HG03196 (cell line): ENCODE measurements around the gene ASIC2.

ENCODE experiments used
- ATAC-seq: cut with Tn5 transposase; IDR thresholded peaks from one replicate; pipeline ENCODE4 v1.9.1; 2021; ENCODE audit not compliant: unreplicated experiment

ASIC2 gene

DNA sequence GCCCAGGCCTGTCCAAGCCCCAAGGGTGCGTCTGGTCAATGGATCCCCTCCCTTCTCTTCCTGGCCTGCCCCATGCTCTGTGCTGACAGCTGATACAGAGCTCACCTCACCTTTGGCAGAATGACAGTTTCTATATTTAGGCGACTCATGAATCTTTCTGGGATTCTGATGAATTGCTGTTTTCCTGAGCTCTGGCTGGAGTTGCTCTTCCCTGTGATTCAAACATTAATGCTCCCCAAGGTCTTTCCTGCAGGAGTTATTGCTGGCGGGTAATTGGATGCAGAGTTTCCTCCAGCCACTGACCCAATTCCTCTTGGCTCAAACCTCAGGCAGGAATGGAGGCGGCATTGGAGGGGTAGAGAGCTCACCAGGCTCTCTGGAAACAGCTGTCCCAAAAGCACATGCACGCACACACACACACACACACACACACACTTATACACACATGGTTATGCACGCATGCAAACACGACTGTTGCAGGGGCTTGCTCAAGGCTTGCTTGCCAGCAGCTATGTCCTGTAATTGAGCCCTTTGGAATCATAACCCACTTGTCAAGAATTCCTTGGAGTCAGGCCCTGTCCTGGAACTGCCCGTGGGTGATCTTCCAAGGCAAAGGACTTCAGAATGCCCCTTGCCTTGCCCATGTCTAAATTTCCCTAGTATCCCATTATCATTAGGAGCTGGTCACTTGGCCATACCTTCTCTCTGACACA is 128.8 kb downstream of the ASIC2 start:
- ATAC-seq: no peak

DNA sequence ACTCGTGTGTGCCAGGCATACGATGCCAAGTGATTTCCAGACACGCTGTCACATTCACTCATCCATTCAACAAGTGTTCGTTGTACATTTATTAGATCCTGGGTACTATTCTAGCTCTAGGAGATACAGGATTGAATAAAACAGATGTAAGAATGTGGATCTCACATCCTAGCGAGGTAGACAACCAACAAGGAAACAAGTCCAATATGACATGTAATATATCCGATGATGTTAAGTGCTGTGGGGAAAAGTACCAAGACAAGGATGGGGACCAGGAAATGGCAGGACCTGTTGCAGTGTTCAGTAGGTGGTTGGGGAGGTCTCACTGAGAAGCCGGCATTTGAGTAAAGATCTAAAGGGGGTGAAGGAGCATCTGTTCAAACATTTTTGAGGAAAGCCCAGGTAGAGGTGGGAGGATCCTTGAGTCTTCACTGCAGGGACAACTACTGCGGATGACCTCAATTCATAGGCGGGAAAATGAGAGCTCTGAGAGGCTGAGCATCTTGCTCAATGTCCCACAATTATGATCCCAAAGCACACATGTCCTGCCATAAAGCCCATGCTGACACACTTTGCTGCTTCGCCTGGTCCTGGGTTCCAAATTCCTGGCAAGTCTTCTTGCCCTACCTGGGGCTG is 129.4 kb downstream of the ASIC2 start:
- no peak for ATAC-seq

DNA sequence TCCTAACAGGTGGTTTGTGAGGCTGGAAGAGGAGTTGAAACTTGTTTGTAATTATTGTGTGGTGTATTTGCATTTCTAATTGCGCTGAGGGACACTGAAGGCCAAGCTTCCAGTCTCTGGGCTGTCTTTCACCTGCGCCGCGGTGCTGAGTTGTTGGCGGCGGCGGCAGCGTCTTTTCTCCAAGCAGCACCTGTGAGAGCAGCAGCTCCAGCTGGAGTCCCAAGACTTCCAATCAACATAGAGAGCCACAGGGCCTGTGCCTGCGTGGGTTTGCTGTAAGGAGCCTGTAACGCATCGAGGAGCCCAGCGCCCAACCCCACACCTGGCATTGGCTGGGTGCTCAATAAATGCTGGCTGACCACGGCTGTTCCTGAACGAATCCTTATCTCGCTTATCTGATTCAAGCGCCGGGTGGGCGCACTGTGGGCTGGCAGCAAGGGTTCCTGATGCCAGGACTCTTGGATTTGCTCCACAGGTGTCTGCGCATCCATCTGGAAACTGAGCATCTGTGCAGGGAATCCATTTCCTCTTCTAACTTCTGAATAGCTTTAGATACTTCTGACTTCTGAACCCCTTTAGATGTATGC is 138.1 kb downstream of the ASIC2 start:
- ATAC-seq: no peak

DNA sequence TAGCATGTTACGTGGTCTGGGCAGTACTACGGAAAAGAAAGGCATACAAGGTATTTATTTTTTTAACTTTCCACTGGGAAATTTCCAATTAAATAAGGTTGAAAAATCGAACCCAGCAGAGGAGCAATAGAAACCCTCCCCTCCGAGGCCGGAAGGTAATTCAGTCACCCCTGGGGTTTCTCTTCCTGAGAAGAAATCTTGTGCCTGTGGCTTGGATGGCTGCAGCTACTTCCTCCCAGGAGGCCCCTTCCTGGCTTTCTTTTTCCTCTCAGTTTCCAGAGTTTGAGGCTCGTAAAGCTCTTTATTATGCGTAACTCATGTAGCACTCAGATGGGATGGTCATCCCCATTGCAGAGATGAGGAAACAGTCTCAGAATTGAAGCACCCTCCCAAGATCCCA is 140.3 kb downstream of the ASIC2 start:
- no peak for ATAC-seq

DNA sequence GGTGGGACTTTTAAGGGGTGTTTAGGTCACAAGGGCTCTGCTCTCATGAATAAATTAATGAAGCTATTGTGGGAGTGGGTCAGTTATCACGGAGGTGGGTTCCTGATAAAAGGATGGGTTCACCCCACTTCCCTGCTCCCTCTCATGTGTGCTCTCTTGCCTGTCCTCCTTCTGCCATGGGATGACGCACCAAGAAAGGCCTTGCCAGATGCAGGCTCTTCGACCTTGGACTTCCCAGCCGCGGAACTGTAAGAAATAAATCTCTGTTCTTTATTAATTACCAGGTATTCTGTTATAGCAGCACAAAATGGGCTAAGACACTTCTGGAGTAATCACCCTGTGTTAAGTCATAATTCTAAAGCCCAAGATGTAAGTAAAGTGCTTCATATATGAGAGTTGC is 141.5 kb downstream of the ASIC2 start:
- ATAC-seq: no peak

DNA sequence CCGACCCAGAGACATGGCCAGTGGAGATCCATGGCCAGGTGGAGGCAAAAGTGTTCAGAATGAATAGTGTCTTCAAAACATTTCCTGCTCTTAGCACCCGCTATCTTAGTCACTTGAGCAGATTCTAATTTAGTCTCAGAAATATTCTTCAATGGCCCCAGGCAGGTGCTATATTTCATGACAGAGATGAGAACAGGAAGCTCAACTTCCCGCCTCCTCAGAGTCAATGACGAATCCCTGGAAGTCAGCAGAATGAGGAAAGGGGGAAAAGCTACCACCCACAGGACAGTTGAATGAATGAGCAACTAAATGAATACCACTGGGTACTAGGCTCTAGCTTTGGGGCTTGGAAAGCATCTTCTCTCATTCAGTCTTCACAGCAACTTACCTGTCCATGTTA is 147.2 kb downstream of the ASIC2 start:
- no peak for ATAC-seq

DNA sequence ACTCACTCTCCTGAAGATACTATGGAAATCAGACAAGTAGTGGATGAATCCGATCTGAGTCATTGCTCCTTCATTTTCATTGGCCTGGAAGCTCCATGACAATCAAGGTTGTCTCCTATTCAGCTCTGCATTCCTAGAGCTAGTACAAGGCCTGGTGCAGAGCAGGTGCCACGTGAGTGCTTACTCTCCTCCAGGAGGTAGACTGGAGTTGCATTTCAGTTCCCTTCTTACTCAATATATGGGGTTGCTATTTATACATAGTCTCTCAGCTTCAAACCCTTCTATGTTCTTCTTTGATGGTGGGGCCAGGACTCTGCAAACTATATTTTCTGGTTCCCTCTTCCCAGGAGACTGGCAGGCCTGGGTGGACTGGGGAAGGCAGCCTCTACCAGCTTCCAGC is 148.3 kb downstream of the ASIC2 start:
- ATAC-seq: no peak

DNA sequence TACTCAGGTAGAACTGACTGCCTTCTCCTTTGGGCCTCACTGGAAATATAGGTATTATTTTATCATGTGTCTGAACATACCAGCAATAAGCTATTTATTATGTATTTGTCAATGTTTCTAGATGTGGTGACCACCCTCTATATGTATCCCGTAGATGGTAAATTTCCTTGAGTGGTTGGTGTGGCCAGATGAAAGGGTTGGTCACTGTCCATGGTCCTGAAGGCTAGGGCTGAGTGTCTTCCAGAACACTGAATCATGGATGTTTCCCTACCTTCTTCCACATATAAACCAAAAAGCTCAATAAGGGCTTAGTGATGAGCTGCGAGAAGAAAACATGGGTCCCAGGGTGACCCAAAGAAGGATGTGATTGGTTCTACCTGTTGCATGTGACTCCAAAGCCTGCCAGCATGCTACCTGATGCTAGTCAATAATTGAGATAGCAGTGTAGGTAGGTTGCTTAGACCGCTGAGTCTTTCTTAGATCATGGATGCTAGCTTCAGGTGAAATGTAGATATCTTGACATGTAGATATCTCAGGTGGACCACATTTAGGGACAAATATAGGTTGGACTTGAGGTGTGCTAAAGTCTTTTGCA is 150.3 kb downstream of the ASIC2 start:
- ATAC-seq: no peak

DNA sequence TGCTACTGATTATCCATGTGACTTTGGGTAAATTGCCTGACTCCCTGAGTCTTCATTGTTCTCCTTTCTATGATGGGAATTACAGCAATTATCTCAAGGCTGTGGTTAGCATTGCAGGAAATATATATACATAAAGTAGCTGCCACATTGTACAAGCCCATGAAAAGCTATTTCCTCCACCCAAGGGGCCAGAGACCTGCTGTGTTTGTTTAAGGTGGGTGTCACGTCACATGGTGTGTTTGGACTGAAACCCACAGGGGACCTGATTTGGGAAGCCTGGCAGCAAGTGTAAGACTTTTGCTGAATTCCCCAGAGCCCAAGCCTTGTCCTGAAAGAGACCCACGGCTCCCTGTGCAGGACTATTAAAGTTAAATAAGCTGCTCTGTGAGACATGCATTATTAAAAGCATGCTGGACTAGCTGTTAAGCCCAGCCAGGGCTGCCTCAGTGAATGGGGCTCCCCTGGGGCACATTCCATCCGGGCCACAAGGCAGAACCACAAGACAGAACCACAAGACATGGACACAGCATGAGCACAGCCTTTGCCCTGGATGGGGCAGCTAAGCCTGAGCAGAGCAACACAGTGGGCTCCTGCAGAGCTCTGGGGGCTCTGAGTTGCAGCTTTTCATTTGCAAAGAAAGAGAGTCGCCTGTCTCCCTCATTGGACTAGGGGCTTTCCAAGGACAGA is 152.5 kb downstream of the ASIC2 start:
- ATAC-seq: no peak

DNA sequence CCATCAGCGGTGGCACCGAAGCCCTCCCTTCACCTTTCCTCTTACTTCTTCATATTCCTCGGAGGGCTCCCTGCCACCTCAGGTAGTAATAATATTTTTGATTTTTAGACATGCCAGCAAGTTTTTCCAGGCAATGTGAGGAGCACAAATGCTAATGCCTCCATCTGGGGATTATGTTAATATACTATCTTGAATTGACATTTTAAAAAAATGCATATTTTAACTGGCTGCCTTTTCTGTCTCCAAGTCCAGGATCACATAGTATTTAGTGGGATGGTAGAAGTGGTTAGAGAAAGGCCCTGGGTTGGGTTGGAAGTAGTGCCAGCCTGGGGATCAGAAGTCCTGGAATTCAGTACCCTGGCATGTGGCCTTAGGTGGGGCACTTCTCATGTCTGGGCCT is 154.5 kb downstream of the ASIC2 start:
- ATAC-seq: no peak

DNA sequence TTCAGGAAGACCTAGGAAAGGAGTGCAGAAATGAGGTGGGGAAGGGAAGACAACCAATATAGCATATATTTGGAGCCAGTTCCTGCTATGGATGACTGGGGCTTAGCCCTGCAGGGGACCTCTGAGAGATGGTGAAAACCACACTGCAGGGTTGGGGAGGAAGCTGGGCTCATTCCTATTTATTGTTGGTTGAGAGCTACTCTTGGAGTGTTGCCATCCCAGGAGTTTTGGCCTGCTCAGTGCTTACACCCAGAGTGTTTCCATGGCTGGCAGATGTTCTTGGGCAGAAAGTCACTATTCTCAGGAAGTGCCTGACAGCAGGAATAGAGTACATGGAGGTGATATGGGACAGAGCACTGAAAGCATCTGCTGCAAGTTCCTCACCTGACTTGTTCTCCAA is 155.7 kb downstream of the ASIC2 start:
- no peak for ATAC-seq

DNA sequence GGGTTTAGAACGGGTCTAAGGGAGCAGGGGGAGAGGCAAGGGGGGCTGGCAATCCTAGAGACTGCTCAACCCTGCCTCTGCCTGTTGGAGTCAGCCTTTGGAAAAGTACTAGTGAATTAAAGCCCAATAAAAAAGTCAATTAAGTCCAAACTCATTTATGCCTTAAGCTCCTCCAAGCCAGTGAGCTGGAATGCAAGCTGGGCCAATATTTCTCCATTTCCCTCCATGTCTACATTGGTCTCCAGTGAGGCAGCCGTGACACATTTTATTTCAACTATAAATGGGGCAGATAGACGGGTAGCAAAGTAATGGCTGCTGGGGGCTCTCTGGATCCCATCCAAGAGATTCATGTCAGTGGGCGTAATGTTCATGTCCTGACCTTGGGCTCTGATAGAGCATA is 157.4 kb downstream of the ASIC2 start:
- no peak for ATAC-seq

DNA sequence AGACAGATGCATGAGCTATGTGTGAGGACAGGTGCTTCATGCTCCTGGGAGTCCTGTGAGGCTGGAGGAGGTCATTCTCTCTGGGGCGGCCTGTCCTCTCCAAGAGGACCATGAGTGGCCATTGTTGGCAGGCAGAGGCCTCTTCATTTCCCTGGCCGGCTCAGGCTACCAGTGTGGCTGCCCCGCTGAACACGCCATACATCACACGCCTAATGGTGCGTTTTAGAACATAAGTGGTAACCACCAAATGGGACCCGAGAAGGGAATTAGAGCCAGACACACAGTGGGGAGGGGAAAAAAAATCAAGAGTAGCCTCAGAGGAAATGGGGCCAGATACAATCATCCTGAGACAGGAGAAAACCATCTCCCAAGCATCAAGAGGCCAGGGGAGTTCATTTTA is 161.5 kb downstream of the ASIC2 start:
- ATAC-seq: no peak

DNA sequence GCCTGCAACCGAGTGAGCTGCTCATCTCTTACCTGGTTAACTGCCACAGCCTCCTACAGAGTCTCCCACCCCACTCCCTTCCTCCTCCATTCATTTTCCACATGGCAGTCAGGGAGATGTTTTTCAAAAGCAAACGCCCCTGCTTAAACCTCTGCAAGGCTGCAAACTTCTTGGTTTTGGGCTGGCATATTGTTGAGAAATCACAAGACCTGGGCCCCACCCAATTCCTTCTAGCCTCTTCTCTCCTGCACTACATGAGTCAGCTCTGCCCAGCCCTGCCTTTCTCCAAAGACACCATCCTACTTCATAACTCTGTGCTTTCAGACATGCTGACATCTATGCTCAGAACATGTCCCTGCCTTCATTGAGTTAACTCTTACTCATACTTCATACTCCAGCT is 165.4 kb downstream of the ASIC2 start:
- no peak for ATAC-seq

DNA sequence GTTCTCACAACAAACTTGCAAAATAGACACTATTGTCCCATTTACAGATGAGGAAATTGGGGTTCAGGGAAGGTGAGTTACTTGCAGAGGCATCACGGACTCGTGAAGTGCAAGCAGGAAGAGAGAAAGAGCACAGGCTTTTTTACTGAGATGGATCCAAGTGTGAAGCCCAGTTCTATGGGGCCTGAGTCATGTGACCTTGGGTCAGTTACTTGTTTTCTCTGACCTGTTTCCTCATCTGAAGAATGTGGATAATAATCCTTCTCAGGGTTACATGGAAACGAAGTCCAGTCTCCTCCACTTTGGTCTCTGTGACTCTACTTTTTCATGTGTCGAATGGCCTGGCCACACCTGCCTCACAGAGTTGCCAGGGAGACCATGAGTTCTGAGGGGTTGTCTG is 167.0 kb downstream of the ASIC2 start:
- no peak for ATAC-seq

DNA sequence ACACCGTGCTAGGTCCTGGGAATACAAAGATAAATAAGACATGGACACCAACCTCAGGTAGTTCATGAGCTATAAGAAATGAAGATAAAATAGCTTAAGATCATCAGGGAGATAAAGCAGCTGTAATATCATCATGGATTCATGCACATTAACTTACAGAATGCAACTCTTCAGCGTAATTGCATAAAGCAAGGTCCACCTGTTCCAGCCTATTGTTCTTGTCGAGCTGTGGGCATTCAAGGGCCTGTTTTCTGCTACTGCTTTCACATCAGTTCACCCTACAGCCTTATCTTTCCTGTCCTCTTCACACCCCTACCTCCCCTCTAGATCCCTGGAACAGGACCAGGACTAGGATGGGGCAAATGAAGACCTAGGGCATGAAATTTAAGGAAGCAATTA is 167.5 kb downstream of the ASIC2 start:
- no peak for ATAC-seq

DNA sequence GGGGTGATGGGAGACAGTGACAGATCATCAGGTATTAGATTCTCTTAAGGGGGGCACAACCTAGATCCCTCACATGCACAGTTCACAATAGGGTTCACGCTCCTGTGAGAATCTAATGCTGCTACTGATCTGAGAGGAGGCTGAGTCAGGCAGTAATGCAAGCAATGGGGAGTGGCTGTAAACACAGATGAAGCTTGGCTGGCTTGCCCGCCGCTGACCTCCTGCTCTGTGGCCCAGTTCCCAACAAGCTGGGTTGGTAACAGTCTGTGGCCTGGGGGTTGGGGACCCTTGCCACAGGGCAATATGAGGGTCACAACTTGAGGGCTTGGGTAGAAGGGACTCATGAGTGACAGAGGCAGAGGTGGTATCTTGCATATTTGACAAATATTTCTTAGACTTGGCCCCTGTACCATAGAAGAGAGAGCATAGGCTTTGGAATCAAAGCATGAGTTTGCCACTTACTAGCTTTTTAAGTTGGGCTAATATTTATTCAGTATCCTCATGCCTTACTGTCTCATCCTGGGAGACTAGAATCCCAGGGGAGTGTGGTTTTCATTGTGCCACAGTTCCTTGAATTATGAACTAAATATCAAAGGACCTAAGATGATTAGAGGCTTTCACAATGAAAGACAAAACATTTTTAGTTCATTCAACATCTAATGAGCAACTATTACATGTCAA is 168.1 kb downstream of the ASIC2 start:
- ATAC-seq: no peak

DNA sequence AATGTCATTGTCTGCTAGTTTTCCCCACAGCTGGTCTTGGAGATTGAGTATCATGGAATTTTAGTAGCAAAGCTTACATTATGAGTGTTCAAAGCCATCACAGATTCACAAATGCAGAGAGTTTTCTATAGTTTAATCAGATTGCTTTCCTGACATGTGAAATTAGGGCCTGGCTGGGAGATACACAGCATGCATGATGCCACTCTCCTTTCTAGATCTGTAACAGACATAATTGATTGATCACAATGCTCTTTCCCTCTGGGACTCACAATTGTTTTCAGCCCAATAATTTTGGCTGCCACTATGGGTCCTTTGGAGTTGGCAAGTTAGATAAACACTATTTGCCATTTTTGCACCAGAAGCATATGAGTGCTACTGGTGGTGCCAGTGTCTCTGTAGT is 168.9 kb downstream of the ASIC2 start:
- no peak for ATAC-seq

DNA sequence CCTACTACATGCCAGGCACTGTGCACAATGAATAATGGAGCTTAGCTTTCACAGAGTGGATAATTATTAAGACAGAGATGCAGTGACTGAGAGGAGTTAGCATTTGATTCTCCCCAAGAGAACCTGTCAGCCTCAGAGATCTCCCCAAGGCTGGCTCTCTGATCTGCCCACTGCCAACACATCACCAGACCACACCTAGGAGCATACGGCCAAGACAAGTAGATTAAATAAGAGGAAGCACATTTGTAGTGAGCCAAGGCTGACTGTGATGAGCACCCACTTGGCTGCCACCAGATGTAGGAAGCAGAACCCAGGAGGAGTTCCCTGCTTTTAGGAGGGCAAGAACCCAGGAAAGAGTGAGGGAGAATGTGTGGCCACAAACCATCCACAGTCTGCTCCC is 171.3 kb downstream of the ASIC2 start:
- no peak for ATAC-seq

DNA sequence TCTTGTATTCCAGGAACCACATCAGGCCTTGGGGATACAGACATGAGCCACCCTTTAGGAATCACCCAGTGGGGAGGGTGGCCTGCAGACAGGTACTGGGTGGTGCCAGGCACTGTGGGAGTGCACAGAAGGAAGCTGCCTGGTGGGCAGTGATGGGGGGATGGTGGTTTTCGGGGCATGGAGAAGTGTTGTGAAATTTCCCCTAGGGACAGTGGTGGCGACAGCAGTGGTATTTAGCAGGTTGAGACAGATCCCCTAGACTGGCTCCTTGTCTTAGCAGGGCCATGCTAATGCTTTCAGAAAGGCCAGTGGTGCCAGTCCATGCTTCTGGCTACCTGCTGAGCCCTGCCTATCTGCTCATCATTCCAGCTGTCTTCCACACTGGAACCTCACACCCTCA is 171.8 kb downstream of the ASIC2 start:
- no peak for ATAC-seq

DNA sequence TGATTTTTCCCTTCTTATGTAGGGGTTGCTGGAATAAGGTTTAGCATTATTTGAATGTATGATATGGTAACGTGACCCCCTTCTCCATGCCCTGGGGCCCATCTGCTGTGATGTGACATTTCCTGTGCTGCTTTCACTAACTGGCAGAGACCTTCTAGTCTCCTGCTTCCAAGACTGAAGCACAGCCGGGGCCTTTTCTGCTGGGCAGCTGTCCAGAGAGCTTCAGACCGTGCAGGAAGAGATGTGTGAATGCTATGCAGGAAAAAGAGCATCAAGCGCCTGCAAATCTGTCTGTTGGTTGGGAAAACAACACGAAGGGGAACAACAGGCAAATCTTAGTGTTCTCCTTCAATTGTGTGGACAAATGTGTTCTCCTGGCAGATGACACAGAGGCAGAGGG is 173.0 kb downstream of the ASIC2 start:
- no peak for ATAC-seq
